ENCODE data around the gene PHF2. TPM values are rescaled to one million over a fixed set of nuclear protein-coding genes. Genes with fewer than 3 reads are reported as not detected.

Gene PHF2
- total RNA-seq, 2 experiments from 2014 or later = 20.6 to 23.7 TPM

- H3K27ac ChIP-seq (ENCODE audit: low read depth, low read length, poor library complexity, severe bottlenecking) = no peak overlapping the region
- CTCF ChIA-PET (ENCODE audit: unreplicated experiment) = no interaction called here
- H3K4me1 ChIP-seq (ENCODE audit: insufficient read depth, low read length, poor library complexity, severe bottlenecking) = peaks cover 9% of the 10 kb centered on the region
- H3K4me2 ChIP-seq (ENCODE audit: low read length) = no peak overlapping the region
- no peak for DNase-seq (ENCODE audit: low spot score)
- H3K36me3 ChIP-seq (ENCODE audit: insufficient read depth, low read length) = no peaks in the 10 kb centered on the region; the same call in 1 of the 2 replicates
- TF ChIP-seq CTCF (conservative IDR thresholded peaks at IDR 0.05; ENCODE audit: low read length) (no peak), EZH2phosphoT487 (IDR thresholded peaks at IDR 0.05; ENCODE audit: borderline replicate concordance, low read depth, low read length) (no peak)
- H3K4me3 ChIP-seq (ENCODE audit: low read depth, low read length, poor library complexity, severe bottlenecking) = no peak overlapping the region
- H3K79me2 ChIP-seq (ENCODE audit: insufficient read depth, low read depth, low read length) = no peaks in the 10 kb centered on the region; the same call in 1 of the 2 replicates
- BruUV-seq (replicated peaks) = no TSS peak
- H2AFZ ChIP-seq (ENCODE audit: low read length) = no peak overlapping the region
- intact Hi-C loops (cut with micrococcal nuclease; ENCODE audit: unreplicated experiment) = no loop called here
- H4K20me1 ChIP-seq (ENCODE audit: insufficient read depth, low read length) = no peaks in the 10 kb centered on the region
- POLR2A ChIA-PET = interaction anchor here (0.8 kb wide), 1 partner anchor 10 kb away, joined by 3 read pairs; no protein-coding TSS in a partner anchor
- H3K9me2 ChIP-seq (ENCODE audit: insufficient read depth, low read length) = no peaks in the 10 kb centered on the region
- 0 out of 2 replicates have a peak, but pooled peaks cover 9% of the 10 kb centered on the region for H3K9me3 ChIP-seq (ENCODE audit: low read length)
Measured at GRCh38 chr9:93582115-93582514, 5.7 kb downstream of the PHF2 start.

GRCh38 chr9:93582550-93582949, 6.2 kb downstream of the PHF2 start:
- Histone ChIP-seq H3K4me1 (ENCODE audit: insufficient read depth, low read length, poor library complexity, severe bottlenecking) (peaks cover 6% of the 10 kb centered on the region), H3K9me2 (ENCODE audit: insufficient read depth, low read length) (no peaks in the 10 kb centered on the region), H3K9me3 (ENCODE audit: low read length) (0 out of 2 replicates have a peak, but pooled peaks cover 9% of the 10 kb centered on the region), H4K20me1 (ENCODE audit: insufficient read depth, low read length) (no peaks in the 10 kb centered on the region), H3K4me3 (ENCODE audit: low read depth, low read length, poor library complexity, severe bottlenecking) (no peak overlapping the region), H2AFZ (ENCODE audit: low read length) (no peak overlapping the region), H3K4me2 (ENCODE audit: low read length) (no peak overlapping the region), H3K36me3 (ENCODE audit: insufficient read depth, low read length) (no peaks in the 10 kb centered on the region; the same call in 1 of the 2 replicates), H3K79me2 (ENCODE audit: insufficient read depth, low read depth, low read length) (no peaks in the 10 kb centered on the region; the same call in 1 of the 2 replicates), H3K27ac (ENCODE audit: low read depth, low read length, poor library complexity, severe bottlenecking) (no peak overlapping the region)
- intact Hi-C loops (cut with micrococcal nuclease; ENCODE audit: unreplicated experiment) = no loop called here
- ChIA-PET POLR2A (interaction anchor here (0.8 kb wide), 1 partner anchor 10 kb away, joined by 3 read pairs; no protein-coding TSS in a partner anchor), CTCF (ENCODE audit: unreplicated experiment) (no interaction called here)
- no peak for TF ChIP-seq CTCF (conservative IDR thresholded peaks at IDR 0.05; ENCODE audit: low read length)
- no peak for TF ChIP-seq EZH2phosphoT487 (IDR thresholded peaks at IDR 0.05; ENCODE audit: borderline replicate concordance, low read depth, low read length)
- DNase-seq (ENCODE audit: low spot score) = no peak
- BruUV-seq (replicated peaks) = no TSS peak

- no peak overlapping the region for H3K4me3 ChIP-seq (ENCODE audit: low read depth, low read length, poor library complexity, severe bottlenecking)
- intact Hi-C loops (cut with micrococcal nuclease; ENCODE audit: unreplicated experiment) = no loop called here
Measured at GRCh38 chr9:93585259-93585658, 8.9 kb downstream of the PHF2 start.

More at GRCh38 chr9:93585259-93585658, 8.9 kb downstream of the PHF2 start:
- no peak overlapping the region for H3K4me2 ChIP-seq (ENCODE audit: low read length)
- no peak for TF ChIP-seq EZH2phosphoT487 (IDR thresholded peaks at IDR 0.05; ENCODE audit: borderline replicate concordance, low read depth, low read length)
- no peak for TF ChIP-seq CTCF (conservative IDR thresholded peaks at IDR 0.05; ENCODE audit: low read length)
- no peaks in the 10 kb centered on the region for H4K20me1 ChIP-seq (ENCODE audit: insufficient read depth, low read length)
- ChIA-PET POLR2A (no interaction called here), CTCF (ENCODE audit: unreplicated experiment) (no interaction called here)
- H3K36me3 ChIP-seq (ENCODE audit: insufficient read depth, low read length) = no peaks in the 10 kb centered on the region; the same call in 1 of the 2 replicates
- DNase-seq (ENCODE audit: low spot score) = no peak
- BruUV-seq (replicated peaks) = no TSS peak
- H3K27ac ChIP-seq (ENCODE audit: low read depth, low read length, poor library complexity, severe bottlenecking) = no peak overlapping the region
- H3K79me2 ChIP-seq (ENCODE audit: insufficient read depth, low read depth, low read length) = no peaks in the 10 kb centered on the region; the same call in 1 of the 2 replicates
- no peaks in the 10 kb centered on the region for H3K9me2 ChIP-seq (ENCODE audit: insufficient read depth, low read length)
- 0 out of 2 replicates have a peak, but pooled peaks cover 9% of the 10 kb centered on the region for H3K9me3 ChIP-seq (ENCODE audit: low read length)
- H2AFZ ChIP-seq (ENCODE audit: low read length) = no peak overlapping the region
- H3K4me1 ChIP-seq (ENCODE audit: insufficient read depth, low read length, poor library complexity, severe bottlenecking) = no peaks in the 10 kb centered on the region
